ENCODE measurements around the gene TIRAP. TPM values are rescaled to one million over a fixed set of nuclear protein-coding genes. Genes with fewer than 3 reads are reported as not detected.
"Not testable (repeated sequence)": the region's sequence is repeated elsewhere in the genome, so short reads cannot be mapped to it uniquely, and the experiment has no call there.

Gene TIRAP, protein sequence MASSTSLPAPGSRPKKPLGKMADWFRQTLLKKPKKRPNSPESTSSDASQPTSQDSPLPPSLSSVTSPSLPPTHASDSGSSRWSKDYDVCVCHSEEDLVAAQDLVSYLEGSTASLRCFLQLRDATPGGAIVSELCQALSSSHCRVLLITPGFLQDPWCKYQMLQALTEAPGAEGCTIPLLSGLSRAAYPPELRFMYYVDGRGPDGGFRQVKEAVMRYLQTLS
- 1 to 10 TPM; 6.3 to 7.4 TPM for total RNA-seq

DNA sequence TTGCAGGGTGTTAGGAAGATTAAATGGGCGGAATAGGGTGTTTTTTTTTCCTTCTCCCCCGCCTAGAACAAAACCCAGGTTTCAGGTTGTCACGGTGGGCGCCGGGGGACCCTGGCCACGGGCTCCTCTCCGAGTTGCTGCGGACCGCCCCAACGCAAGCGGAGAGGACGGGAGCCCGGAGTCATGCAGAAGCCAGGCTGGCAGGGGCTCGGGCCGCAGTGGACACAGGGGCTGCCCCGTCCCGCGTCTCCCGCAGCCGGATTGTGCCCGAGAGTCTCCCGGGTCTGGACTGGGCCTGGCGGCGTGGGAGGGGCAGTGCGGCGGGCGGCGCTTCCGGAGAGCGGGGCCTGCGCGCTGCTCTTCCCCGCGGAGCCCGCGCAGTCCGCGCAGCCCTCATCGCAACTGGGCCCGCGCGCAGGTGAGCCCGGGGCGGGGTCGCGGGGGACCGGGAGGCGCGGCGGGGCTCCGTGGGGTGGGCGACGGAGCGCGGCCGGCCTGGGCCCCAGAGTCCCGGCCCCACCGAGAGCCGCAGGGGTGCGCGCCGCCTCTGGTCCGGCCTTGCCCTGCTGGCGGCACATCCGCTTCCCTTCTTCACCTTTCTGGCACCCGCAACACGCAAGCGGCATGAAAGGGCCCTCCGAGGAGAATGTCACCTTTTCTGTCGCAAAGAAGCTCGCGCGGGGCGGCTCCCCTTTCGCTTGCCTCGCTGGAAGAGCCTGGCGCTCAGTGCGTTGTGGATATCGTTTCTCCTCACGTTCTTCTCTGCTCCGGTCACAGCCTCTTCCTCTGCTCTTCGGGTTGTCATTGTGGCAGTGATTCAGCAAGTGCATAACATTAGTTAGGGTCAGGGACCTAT lies at the start of gene TIRAP:
TIRAP (plus strand) TSS at position 358 of the 856 bp plus-strand sequence. CDS start 7,802 bp downstream, outside the sequence.
- no peak for DNase-seq (ENCODE audit: low spot score)
- no peaks in the 10 kb centered on the region for H3K9me3 ChIP-seq
- TF ChIP-seq, protein P1, sequence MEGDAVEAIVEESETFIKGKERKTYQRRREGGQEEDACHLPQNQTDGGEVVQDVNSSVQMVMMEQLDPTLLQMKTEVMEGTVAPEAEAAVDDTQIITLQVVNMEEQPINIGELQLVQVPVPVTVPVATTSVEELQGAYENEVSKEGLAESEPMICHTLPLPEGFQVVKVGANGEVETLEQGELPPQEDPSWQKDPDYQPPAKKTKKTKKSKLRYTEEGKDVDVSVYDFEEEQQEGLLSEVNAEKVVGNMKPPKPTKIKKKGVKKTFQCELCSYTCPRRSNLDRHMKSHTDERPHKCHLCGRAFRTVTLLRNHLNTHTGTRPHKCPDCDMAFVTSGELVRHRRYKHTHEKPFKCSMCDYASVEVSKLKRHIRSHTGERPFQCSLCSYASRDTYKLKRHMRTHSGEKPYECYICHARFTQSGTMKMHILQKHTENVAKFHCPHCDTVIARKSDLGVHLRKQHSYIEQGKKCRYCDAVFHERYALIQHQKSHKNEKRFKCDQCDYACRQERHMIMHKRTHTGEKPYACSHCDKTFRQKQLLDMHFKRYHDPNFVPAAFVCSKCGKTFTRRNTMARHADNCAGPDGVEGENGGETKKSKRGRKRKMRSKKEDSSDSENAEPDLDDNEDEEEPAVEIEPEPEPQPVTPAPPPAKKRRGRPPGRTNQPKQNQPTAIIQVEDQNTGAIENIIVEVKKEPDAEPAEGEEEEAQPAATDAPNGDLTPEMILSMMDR (IDR thresholded peaks at IDR 0.05): no peak
- H3K27me3 ChIP-seq: no peaks in the 10 kb centered on the region
- H3K36me3 ChIP-seq: no peaks in the 10 kb centered on the region
- peaks cover 0 to 25% of the 10 kb centered on the region in 2 donors for H3K4me1 ChIP-seq
- peak within 1 kb of the TSS; percentile 69 to 73 for H3K4me3 ChIP-seq
- H3K27ac ChIP-seq: peak within 1 kb of the TSS; percentile 81 to 89

DNA sequence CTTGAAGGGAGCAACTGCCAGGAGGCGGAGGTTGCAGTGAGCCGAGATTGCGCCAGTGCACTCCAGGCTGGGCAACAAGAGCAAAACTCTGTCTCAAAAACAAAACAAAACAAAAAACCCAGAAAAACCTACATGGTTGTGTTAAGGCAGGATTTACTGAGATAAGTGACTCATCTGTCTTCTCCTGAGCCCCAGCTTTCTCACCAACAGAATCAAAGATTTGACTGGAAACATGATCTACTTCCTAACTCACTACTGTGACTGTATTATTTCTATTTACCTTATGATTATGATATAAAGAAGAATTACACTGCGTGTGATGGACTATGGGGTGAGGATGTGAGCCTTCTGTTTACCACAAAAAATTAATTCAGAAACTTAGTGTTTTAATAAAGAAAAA lies 49.5 kb upstream of the TIRAP start:
- Histone ChIP-seq H3K27me3 (no peaks in the 10 kb centered on the region), H3K27ac (no peak overlapping the region), H3K9me3 (no peaks in the 10 kb centered on the region), H3K4me1 (peaks cover 0 to 6% of the 10 kb centered on the region in 2 donors), H3K36me3 (peaks cover 23% of the 10 kb centered on the region), H3K4me3 (no peak overlapping the region)
- DNase-seq (ENCODE audit: low spot score): no peak
- TF ChIP-seq, protein P1 (IDR thresholded peaks at IDR 0.05): no peak

DNA sequence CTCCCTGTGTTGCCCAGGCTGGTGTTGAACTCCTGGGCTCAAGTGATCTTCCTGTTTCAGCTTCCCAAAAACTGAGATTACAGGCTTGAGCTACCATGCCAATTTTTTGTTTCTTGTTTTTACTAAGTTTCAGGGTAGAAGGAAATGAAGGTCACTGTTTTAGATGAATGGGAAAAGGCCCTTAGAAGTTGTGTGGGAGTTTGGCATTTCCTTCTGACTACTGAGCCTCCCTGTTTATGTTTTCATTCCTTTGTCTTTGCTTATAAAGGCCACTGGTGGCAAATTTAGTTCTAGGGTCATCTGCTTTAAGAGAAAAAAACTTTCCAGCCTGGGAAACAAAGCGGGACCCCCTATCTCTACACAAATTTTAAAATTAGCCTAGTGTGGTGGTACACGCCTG lies 36.3 kb upstream of the TIRAP start:
- no peak for DNase-seq (ENCODE audit: low spot score)
- peaks cover 20% of the 10 kb centered on the region for H3K36me3 ChIP-seq
- no peaks in the 10 kb centered on the region for H3K27me3 ChIP-seq
- H3K4me3 ChIP-seq: no peak overlapping the region
- no peaks in the 10 kb centered on the region for H3K4me1 ChIP-seq
- TF ChIP-seq, protein P1 (IDR thresholded peaks at IDR 0.05): no peak
- H3K27ac ChIP-seq: no peak overlapping the region
- no peaks in the 10 kb centered on the region for H3K9me3 ChIP-seq

DNA sequence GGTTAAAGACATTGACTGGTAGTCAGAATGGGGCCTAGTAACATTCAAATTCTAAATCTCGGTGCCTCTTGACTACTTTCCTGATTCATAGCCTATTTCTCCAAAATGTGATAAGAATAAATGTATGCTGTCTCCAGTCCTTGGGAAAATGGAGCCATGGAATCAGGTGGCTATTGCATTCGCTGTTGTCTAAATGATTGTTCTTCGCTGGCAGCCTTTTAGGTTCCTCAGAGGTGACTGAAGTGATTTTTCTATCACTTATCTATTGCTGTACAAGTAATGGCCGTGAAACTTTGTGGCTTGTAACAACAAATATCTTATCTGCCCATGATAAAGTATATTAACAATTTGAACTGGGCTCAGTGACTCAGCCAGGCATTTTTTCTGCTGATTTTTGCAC lies 29.6 kb upstream of the TIRAP start:
- no peaks in the 10 kb centered on the region for H3K9me3 ChIP-seq
- H3K27ac ChIP-seq: no peak overlapping the region
- no peak overlapping the region for H3K4me3 ChIP-seq
- no peak for DNase-seq (ENCODE audit: low spot score)
- TF ChIP-seq, protein P1 (IDR thresholded peaks at IDR 0.05): no peak
- H3K27me3 ChIP-seq: no peaks in the 10 kb centered on the region
- H3K4me1 ChIP-seq: no peaks in the 10 kb centered on the region
- peaks cover 44% of the 10 kb centered on the region for H3K36me3 ChIP-seq

DNA sequence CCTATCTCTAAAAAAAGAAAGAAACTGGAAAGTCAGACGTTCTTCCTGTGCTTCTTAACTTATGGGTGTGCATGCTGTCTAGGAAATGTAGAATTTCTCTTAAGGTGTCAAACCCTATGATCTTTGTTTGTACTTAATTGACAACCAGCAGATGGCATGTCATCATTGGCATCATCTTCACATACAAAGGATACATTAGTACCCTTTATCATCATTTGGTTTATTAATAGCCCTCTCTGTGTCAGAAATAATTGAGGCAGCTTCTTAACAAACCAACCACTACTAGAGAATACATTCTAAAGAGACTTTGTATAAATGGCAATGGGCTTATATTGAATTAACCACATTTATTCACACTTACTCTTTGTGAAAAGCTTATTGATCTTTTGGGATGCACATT lies 28.1 kb upstream of the TIRAP start:
- Histone ChIP-seq H3K4me3 (no peak overlapping the region), H3K27ac (no peak overlapping the region), H3K36me3 (peaks cover 44% of the 10 kb centered on the region), H3K27me3 (no peaks in the 10 kb centered on the region), H3K4me1 (no peaks in the 10 kb centered on the region), H3K9me3 (no peaks in the 10 kb centered on the region)
- no peak for DNase-seq (ENCODE audit: low spot score)
- TF ChIP-seq, protein P1 (IDR thresholded peaks at IDR 0.05): no peak

DNA sequence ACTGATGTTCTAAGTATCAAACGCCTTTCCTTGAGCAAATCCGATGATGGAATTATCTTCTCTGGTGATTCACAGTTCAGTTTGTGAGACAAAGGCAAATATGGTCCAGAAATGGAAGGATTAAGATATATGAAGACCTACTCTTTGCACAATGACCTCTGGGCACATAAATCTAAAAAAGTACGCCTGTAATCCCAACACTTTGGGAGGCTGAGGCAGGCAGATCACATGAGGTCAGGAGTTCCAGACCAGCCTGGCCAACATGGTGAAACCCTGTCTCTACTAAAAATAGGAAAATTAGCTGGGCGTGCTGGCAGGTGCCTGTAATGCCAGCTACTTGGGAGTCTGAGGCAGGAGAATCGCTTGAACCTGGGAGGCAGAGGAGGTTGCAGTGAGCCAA lies 27.4 kb upstream of the TIRAP start:
- peaks cover 44% of the 10 kb centered on the region for H3K36me3 ChIP-seq
- H3K27ac ChIP-seq; H3K4me3 ChIP-seq; DNase-seq (ENCODE audit: low spot score); H3K9me3 ChIP-seq; H3K4me1 ChIP-seq; H3K27me3 ChIP-seq: not testable (repeated sequence)
